ENCODE results near the gene SLC16A8. TPM values are rescaled to one million over a fixed set of nuclear protein-coding genes. Genes with fewer than 3 reads are reported as not detected.
A peak's percentile ranks its signal among the peaks of the same experiment; 100 is the strongest.

The SLC16A8 gene
- total RNA-seq, 1 experiment from 2014 or later: not detected

DNA sequence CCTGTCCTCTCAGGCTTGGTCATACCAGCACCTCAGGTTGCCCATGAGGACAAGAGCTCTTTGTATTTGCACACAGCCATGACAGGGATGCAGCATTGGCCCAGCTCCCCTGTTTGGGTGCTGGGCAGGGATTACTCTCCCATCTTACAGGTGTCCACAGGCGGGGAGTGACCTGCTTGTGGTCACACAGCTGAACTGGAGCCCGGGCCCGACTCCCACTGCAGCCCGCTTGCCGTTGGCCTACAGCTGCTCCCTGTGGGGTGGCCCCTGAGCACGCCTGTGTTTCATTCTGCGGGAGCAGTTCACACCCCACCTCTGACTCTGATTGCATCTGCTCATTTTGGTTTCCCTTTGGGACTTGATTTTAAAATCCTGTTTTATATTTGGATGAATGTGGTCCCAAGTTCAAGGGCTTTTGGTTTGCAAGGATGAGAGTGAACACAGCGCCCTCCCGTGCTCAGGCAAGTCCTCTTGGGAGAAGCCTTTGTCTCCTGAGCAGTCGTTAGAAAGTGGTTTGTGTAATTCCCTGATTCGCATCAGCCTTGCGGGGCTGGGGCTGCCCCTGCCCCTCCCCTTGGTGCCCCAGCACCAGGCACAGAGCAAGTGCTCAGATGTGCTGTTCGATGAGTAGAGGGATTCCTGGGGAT lies 17.5 kb downstream of the SLC16A8 start:
- Histone ChIP-seq H3K4me3 (ENCODE audit: insufficient read depth, low read depth, low read length) (no peak overlapping the region), H3K27me3 (ENCODE audit: control insufficient read depth, insufficient read depth, low read length) (no peaks in the 10 kb centered on the region), H3K36me3 (replicated peaks; ENCODE audit: control insufficient read depth, insufficient read depth, low read length) (peaks cover 15% of the 10 kb centered on the region)
- no peak for DNase-seq

DNA sequence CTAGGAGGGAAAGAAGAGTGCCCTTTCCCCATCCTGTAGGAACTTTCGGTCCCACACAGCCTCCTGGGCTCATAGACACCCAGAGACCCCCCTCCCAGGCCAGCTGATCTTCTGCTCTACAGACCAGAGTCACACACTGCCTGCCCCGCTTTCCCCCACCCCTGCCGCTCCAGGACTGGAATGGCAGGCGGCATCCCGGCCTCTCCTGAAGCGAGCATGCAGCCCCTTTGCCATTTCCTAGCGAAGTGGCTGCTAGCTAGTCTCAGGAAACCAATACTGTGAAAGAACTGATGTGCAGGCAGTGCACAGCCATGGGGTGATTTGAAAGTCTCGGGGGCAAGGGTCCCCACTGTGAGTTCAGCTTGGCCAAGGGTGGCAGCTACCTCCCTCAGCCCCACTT lies 18.4 kb downstream of the SLC16A8 start:
- no peak for DNase-seq
- H3K36me3 ChIP-seq (replicated peaks; ENCODE audit: control insufficient read depth, insufficient read depth, low read length): peaks cover 15% of the 10 kb centered on the region
- H3K27me3 ChIP-seq (ENCODE audit: control insufficient read depth, insufficient read depth, low read length): no peaks in the 10 kb centered on the region
- no peak overlapping the region for H3K4me3 ChIP-seq (ENCODE audit: insufficient read depth, low read depth, low read length)

GRCh38 chr22:38062791-38063190 lies 21.2 kb downstream of the SLC16A8 start:
- H3K36me3 ChIP-seq (replicated peaks; ENCODE audit: control insufficient read depth, insufficient read depth, low read length): peaks cover 16% of the 10 kb centered on the region

DNA sequence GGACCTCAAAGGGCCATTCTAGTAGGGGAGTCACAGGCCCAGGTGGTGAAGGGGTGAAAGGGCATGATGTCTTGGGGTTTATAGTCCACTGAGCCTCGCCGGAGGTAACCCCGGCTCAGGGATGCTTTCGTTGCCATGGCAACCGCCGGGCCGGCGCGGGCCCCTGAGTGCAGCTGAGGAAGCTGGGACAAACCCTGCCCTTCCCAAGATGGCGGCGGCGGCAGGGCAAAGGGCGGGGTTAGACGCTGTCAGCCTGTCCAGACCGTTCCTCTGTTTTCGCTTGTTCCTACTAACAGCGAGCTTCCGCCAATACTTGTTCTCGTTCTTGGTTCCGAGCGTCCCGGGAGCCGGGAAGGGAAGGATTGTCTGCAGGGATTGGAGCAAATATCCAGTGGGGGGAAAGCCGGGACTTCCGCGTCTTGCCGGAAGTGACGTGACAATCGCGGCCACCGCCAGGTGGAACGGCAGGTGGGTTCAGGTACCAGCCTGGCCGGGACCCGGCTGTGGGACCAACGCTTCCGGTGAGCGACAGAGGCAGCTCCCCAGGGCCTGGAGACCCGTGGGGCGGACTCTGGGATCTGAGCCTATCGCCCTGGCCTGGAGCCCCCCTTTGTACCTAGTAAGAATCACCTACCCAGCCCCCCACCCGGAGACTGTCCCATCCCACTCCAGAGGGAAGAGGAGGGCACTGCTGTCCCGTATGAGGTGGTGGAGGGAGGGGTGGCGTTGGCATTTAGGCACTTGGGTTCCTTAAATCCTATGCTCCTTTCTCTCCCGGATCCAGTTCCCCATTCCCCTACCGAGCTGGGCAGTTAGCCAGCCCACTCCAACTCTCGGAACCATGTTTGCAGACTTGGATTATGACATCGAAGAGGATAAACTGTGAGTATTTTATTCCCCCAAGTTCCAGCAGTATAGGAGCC lies 26.8 kb downstream of the SLC16A8 start, which contains the start of gene PICK1:
PICK1 (plus strand) TSS at position 436 of the 923 bp plus-strand sequence; CDS start at position 842, 406 bp downstream.
- DNase-seq: peak; percentile 99
- Histone ChIP-seq H3K4me3 (ENCODE audit: insufficient read depth, low read depth, low read length) (peak within 1 kb of the TSS; percentile 63), H3K36me3 (replicated peaks; ENCODE audit: control insufficient read depth, insufficient read depth, low read length) (peaks cover 8% of the 10 kb centered on the region)

More at GRCh38 chr22:38062791-38063190, 21.2 kb downstream of the SLC16A8 start:
- Histone ChIP-seq H3K4me3 (ENCODE audit: insufficient read depth, low read depth, low read length) (no peak overlapping the region), H3K27me3 (ENCODE audit: control insufficient read depth, insufficient read depth, low read length) (no peaks in the 10 kb centered on the region)
- no peak for DNase-seq

DNA sequence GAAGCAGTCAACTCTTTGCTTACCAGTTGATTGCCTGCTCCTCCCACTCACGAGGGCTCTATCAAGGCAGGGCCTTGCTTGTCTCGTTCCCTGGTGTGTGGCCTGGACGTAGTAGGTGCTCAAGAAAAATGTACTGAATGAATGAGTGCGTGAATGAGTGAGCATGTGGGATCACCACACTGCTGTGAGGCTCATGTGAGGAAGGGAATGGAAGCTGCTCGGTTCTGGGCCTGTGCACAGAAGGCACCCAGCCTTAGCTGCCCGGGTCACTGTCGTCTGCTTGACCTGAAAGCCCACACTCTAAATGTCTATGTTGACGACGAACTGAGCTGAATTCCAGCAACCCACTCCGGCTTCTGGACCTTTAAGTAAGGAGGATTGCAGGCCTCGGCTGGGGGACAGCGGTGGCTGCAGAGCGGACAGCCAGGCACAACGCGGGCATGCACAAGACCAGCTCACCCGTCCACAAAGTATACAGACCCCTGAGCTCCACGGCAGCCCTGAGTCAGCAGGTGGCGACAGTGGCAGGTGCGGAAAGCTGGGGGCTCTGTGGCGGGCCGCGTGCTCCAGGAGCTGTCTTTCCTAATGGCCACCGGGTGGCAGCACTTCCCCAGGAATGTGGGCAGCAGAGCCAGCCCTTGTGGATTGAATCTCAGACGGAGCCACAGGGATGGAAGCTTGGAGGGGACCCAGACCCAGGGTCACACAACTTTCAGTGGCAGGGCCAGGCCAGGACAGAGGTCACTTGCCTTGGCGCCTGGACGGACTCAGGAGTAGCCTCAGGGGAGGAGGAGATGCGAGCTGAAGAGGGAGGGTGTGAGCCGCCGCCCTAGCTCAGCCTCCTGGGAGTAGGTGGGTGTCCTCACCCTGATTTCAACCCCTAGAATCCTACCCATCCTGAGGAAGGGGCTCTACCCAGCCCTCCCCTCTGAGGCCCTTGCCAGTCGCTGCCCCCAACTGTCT lies 31.8 kb downstream of the SLC16A8 start:
- Histone ChIP-seq H3K36me3 (replicated peaks; ENCODE audit: control insufficient read depth, insufficient read depth, low read length) (no peaks in the 10 kb centered on the region), H3K27me3 (ENCODE audit: control insufficient read depth, insufficient read depth, low read length) (no peaks in the 10 kb centered on the region), H3K4me3 (ENCODE audit: insufficient read depth, low read depth, low read length) (no peak overlapping the region)
- peak; percentile 98 for DNase-seq

More for the DNA sequence above, 26.8 kb downstream of the SLC16A8 start, which contains the start of gene PICK1:
- no peaks in the 10 kb centered on the region for H3K27me3 ChIP-seq (ENCODE audit: control insufficient read depth, insufficient read depth, low read length)

- Histone ChIP-seq H3K4me3 (ENCODE audit: insufficient read depth, low read depth, low read length) (no peak overlapping the region), H3K36me3 (replicated peaks; ENCODE audit: control insufficient read depth, insufficient read depth, low read length) (no peaks in the 10 kb centered on the region), H3K27me3 (ENCODE audit: control insufficient read depth, insufficient read depth, low read length) (no peaks in the 10 kb centered on the region)
- DNase-seq: peak; percentile 50
Observed at GRCh38 chr22:38051261-38051660, 32.7 kb downstream of the SLC16A8 start.

DNA sequence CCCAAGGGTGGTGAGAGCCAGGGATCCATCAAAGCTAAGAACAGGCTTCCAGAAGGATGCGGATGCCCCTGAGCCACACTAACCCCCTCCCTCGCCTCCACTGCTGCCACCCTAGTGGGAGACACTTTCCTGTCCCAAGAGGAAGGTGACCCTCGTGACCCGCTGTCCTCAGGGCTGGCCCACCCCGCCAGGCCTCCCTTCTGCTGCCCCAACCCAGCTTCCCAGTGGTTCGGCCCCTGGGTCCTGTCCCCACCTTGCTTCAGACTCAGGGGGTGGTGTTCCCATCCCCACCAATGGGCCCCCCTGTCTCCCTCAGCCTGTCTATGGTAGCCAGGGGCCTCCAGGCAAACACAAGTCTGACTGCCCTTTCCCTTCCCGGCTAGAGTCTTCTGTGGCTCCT lies 33.3 kb downstream of the SLC16A8 start:
- Histone ChIP-seq H3K4me3 (ENCODE audit: insufficient read depth, low read depth, low read length) (no peak overlapping the region), H3K36me3 (replicated peaks; ENCODE audit: control insufficient read depth, insufficient read depth, low read length) (no peaks in the 10 kb centered on the region), H3K27me3 (ENCODE audit: control insufficient read depth, insufficient read depth, low read length) (no peaks in the 10 kb centered on the region)
- no peak for DNase-seq

GRCh38 chr22:38049812-38050619 lies 34.0 kb downstream of the SLC16A8 start:
- peak; percentile 41 for DNase-seq
- Histone ChIP-seq H3K36me3 (replicated peaks; ENCODE audit: control insufficient read depth, insufficient read depth, low read length) (no peaks in the 10 kb centered on the region), H3K27me3 (ENCODE audit: control insufficient read depth, insufficient read depth, low read length) (no peaks in the 10 kb centered on the region), H3K4me3 (ENCODE audit: insufficient read depth, low read depth, low read length) (no peak overlapping the region)

DNA sequence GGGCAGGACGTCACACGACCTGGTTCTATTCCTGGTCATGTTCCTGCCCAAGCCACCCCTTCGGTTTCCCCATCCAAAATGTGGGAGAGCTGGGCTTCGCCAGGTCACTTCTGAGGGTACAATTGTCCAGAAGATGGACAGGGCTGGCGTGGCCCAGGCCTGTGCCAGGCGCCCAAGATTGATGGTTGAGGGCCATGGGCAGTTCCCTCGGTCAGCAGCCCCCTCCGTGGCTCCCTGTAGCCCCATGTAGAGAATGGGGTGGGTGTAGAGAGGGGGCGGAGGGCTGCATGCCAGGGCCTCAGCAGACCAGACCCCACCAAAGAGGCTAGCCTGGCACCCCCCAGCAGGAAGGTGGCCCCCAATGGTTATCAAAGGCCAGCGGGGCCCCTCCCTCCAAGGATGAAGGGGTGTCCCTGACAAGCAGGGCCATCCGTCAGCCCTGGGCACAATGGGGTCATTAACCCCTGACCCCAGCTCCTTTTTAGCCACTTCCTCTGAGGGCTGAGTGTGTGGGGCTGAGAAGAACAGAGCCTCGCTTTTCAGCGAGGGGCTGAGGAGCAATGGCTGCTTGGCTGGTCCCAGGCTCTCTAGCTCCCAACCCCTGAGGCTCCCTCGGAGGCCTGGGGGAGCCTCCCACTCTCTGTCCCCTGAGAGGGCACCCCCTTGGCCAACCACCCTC lies 37.8 kb downstream of the SLC16A8 start:
- H3K27me3 ChIP-seq (ENCODE audit: control insufficient read depth, insufficient read depth, low read length): no peaks in the 10 kb centered on the region
- H3K36me3 ChIP-seq (replicated peaks; ENCODE audit: control insufficient read depth, insufficient read depth, low read length): no peaks in the 10 kb centered on the region
- no peak overlapping the region for H3K4me3 ChIP-seq (ENCODE audit: insufficient read depth, low read depth, low read length)
- peak; percentile 43 for DNase-seq

GRCh38 chr22:38043151-38044039 lies 40.6 kb downstream of the SLC16A8 start:
- Histone ChIP-seq H3K4me3 (ENCODE audit: insufficient read depth, low read depth, low read length) (no peak overlapping the region), H3K27me3 (ENCODE audit: control insufficient read depth, insufficient read depth, low read length) (no peaks in the 10 kb centered on the region), H3K36me3 (replicated peaks; ENCODE audit: control insufficient read depth, insufficient read depth, low read length) (no peaks in the 10 kb centered on the region)
- no peak for DNase-seq

DNA sequence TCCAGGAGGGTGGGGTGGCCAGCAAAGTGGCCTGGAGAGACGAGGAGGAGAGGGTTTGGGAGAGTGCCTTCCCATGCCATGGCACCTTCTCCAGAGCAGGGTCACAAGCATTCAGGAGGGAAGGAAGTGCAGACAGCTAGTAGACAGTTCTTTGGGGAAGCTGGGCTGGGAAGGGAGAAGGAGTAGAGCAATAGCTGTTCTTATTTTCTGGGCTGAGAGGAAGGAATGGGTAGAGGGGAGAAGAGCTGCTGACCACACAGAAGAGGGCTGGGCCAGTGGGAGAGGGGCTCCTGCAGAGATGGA lies 41.5 kb downstream of the SLC16A8 start:
- no peaks in the 10 kb centered on the region for H3K27me3 ChIP-seq (ENCODE audit: control insufficient read depth, insufficient read depth, low read length)
- H3K36me3 ChIP-seq (replicated peaks; ENCODE audit: control insufficient read depth, insufficient read depth, low read length): no peaks in the 10 kb centered on the region
- no peak overlapping the region for H3K4me3 ChIP-seq (ENCODE audit: insufficient read depth, low read depth, low read length)
- DNase-seq: no peak

GRCh38 chr22:38041760-38042487 lies 42.1 kb downstream of the SLC16A8 start:
- Histone ChIP-seq H3K4me3 (ENCODE audit: insufficient read depth, low read depth, low read length) (no peak overlapping the region), H3K27me3 (ENCODE audit: control insufficient read depth, insufficient read depth, low read length) (no peaks in the 10 kb centered on the region), H3K36me3 (replicated peaks; ENCODE audit: control insufficient read depth, insufficient read depth, low read length) (no peaks in the 10 kb centered on the region)
- no peak for DNase-seq

All from H7 (cell line).